Prostate gland (tissue), 2 donors: ENCODE measurements around the gene PIWIL1. TPM values are rescaled to one million over a fixed set of nuclear protein-coding genes. Genes with fewer than 3 reads are reported as not detected.

Source experiments
- DNase-seq: peaks from one replicate; pipeline ENCODE4 v3.0.0-alpha.2; 2019; ENCODE audit warnings: low spot score
- H3K27ac ChIP-seq, 2 donors: fragments of 200-600 bp; sonication (generic); 2 replicates each; pipeline ENCODE4 v1.5.1; 2017 to 2019
- H3K27me3 ChIP-seq: fragments of 200-600 bp; sonication (generic); replicated peaks from 2 replicates; pipeline ENCODE4 v1.5.1; 2019; ENCODE audit not compliant: insufficient read depth
- H3K36me3 ChIP-seq, 2 donors: fragments of 200-600 bp; sonication (generic); 1 replicate in 1 of 2; 2 replicates in 1 of 2; pipeline versions ENCODE4 v1.5.1 to v1.8.1; 2017 to 2019
- H3K4me1 ChIP-seq: fragments of 200-600 bp; sonication (generic); replicated peaks from 2 replicates; pipeline ENCODE4 v1.5.1; 2019
- H3K4me3 ChIP-seq, 2 donors: fragments of 200-600 bp; sonication (generic); 2 replicates each; pipeline ENCODE4 v1.5.1; 2017 to 2019
- H3K9me3 ChIP-seq: fragments of 200-600 bp; sonication (generic); 2 replicates; pipeline ENCODE4 v1.5.1; 2017
- CTCF ChIP-seq, 4 experiments: fragments of 200-600 bp in 2 of 4; fragments of 450-650 bp in 2 of 4; sonication (generic) in 2 of 4; IDR thresholded peaks; 1 replicate in 3 of 4; 2 replicates in 1 of 4; pipeline ENCODE4 v1.5.1; 2016 to 2019; ENCODE audit warnings: antibody characterized with exemption in 4 of 4, mild to moderate bottlenecking in 2 of 4, moderate library complexity in 2 of 4
- POLR2A ChIP-seq: fragments of 450-650 bp; IDR thresholded peaks from one replicate; pipeline ENCODE4 v1.6.1; 2016; ENCODE audit warnings: antibody characterized with exemption, mild to moderate bottlenecking
- POLR2AphosphoS5 ChIP-seq: sonication (generic); formaldehyde crosslinking; IDR thresholded peaks from one replicate; pipeline ENCODE4 v1.6.1; 2017; ENCODE audit warnings: antibody characterized with exemption
- WGBS: methylation state at CpG from one replicate; pipeline ENCODE4 v1.1.5; 2018; 5-methylcytosine and 5-hydroxymethylcytosine counted together
- intact Hi-C: fragments of 100-400 bp; cut with DNase I; formaldehyde crosslinking; loops from one replicate; pipeline ENCODE4 v1.14.2; 2022
- total RNA-seq, 2 donors: library from RNA; depleted of rRNA; stranded (reverse); fragments of >200 nt; gene quantifications; one replicate each; pipeline ENCODE4 v1.1.0, GENCODE V29; 2016

PIWIL1 gene
- total RNA-seq, 2 donors from 2014 or later, result 16.2 TPM; not detected in 1

GRCh38 chr12:130298322-130299021 lies 39.2 kb upstream of the PIWIL1 start:
- 67% methylated on average over 5 of the region's 5 CpGs for WGBS
- Histone ChIP-seq H3K4me1 (no peaks in the 10 kb centered on the region), H3K36me3 (no peaks in the 10 kb centered on the region), H3K27me3 (no peaks in the 10 kb centered on the region), H3K27ac (no peak overlapping the region), H3K4me3 (no peak overlapping the region), H3K9me3 (no peaks in the 10 kb centered on the region)
- TF ChIP-seq POLR2AphosphoS5 (no peak), POLR2A (no peak), CTCF (IDR thresholded peaks at IDR 0.05) (no peak)
- intact Hi-C loops, result no loop called here
- DNase-seq, result no peak

- TF ChIP-seq CTCF (IDR thresholded peaks at IDR 0.05) (no peak), POLR2AphosphoS5 (no peak), POLR2A (no peak)
- WGBS, result 74% methylated on average over 6 of the region's 6 CpGs
- Histone ChIP-seq H3K4me1 (no peaks in the 10 kb centered on the region), H3K4me3 (no peak overlapping the region), H3K9me3 (no peaks in the 10 kb centered on the region), H3K27me3 (no peaks in the 10 kb centered on the region), H3K36me3 (no peaks in the 10 kb centered on the region), H3K27ac (no peak overlapping the region)
- intact Hi-C loops, result no loop called here
- DNase-seq, result no peak
Observed at GRCh38 chr12:130299574-130299973, 38.1 kb upstream of the PIWIL1 start.

DNA sequence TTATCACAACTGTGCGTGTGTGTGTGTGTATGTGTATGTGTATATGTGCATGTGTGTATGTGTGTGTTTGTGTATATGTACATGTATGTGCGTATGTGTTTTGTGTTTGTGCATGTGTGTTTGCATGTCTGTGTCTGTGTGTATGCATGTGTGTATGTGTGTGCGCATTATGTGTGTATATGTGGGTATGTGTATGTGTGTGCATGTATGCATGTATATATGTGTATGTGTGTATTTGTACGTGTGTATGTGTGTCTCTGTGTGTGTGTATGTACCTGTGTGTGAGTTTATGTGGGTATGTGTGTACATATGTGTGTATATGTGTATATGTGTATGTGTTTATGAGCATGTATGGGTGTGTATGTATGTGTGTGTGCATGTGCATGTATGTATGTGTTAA lies 37.6 kb upstream of the PIWIL1 start:
- Histone ChIP-seq H3K27me3 (no peaks in the 10 kb centered on the region), H3K9me3 (no peaks in the 10 kb centered on the region), H3K4me3 (no peak overlapping the region), H3K36me3 (no peaks in the 10 kb centered on the region), H3K27ac (no peak overlapping the region), H3K4me1 (no peaks in the 10 kb centered on the region)
- intact Hi-C loops, result no loop called here
- no peak for DNase-seq
- TF ChIP-seq POLR2AphosphoS5 (no peak), POLR2A (no peak), CTCF (IDR thresholded peaks at IDR 0.05) (no peak)
- WGBS, result 93% methylated on average over 4 of the region's 4 CpGs

DNA sequence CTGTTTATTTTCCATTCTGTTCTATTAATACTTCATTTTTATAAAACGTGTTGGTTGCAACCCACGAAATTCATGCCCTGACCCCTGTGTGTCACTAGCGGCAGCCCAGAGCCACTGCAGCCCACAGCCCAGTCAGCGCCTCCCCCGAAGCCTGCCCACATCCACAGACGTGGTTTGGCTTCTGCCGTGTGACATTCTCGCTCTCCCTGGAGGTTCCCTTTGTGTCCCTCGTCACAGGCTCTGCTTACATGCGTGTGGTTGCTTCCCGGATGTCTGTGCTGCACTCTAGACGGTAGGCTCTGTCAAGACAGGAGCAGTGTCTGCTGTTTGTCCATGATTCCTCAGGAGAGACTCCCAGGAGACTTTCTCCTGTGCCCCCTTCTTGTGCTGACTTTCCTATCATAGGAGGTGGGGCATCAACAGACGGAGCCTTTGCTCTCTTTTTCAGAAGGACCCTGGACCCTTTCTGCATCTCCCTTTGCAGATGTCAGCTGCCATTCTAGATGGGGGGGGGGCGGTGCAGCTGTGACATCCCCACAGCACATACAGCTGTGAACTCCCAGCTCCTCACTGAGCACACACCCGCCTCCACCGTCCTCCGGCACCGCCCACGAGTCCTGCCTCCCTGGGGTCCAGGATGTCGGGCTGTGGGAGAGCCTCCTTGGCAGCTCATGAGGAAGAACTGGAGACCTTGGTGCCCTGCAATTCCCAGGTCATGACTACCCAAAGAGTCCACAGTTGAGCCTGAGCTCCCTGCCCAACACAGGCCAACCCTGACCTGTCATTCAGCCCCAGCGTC lies 36.8 kb upstream of the PIWIL1 start:
- no peak for DNase-seq
- Histone ChIP-seq H3K4me3 (no peak overlapping the region), H3K27me3 (no peaks in the 10 kb centered on the region), H3K36me3 (no peaks in the 10 kb centered on the region), H3K4me1 (no peaks in the 10 kb centered on the region), H3K27ac (no peak overlapping the region), H3K9me3 (no peaks in the 10 kb centered on the region)
- TF ChIP-seq POLR2AphosphoS5 (no peak), CTCF (IDR thresholded peaks at IDR 0.05) (no peak), POLR2A (no peak)
- intact Hi-C loops, result no loop called here
- 65% methylated on average over 21 of the region's 21 CpGs for WGBS

DNA sequence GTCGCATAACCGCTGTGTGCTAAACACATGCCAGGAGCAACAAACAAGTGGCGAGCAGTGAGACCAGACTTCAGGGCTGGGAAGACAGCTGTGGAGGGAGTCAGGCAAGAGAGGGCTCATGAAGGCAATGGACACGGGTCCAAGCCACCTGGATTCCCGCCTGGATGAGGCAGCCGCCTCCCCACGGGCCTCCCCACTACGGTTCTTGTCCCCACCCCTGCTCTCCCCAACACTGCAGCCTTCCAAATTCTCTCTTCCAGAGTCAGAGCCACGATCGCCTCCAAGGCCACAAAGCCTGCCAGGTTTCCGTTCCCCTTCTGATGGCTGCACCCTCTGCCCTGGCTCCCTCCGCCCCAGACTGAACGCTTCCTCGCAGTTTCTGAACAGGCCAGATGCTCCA lies 36.1 kb upstream of the PIWIL1 start:
- Histone ChIP-seq H3K36me3 (no peaks in the 10 kb centered on the region), H3K27me3 (no peaks in the 10 kb centered on the region), H3K4me1 (no peaks in the 10 kb centered on the region), H3K27ac (no peak overlapping the region), H3K4me3 (no peak overlapping the region), H3K9me3 (no peaks in the 10 kb centered on the region)
- no peak for TF ChIP-seq CTCF (IDR thresholded peaks at IDR 0.05)
- TF ChIP-seq POLR2AphosphoS5, result no peak
- TF ChIP-seq POLR2A, result no peak
- DNase-seq, result no peak
- intact Hi-C loops, result no loop called here
- WGBS, result 67% methylated on average over 14 of the region's 14 CpGs
